K562 (cell line): ENCODE results near the gene CDC26. TPM values are rescaled to one million over a fixed set of nuclear protein-coding genes. Genes with fewer than 3 reads are reported as not detected.

Source experiments
- ATAC-seq: fragments of 200-7000 bp; cut with Tn5 transposase; 3 replicates; pipeline ENCODE4 v1.9.1; 2020; ENCODE audit warnings: moderate library complexity
- BruUV-seq: library from RNA; stranded (reverse); fragments of 400-500 nt; replicated peaks from 2 replicates; lab custom pipeline; 2021; lab: Mats Ljungman, UMichigan
- CTCF ChIA-PET: fragments of 300-600 bp; formaldehyde crosslinking; extraction: SDS; loops from one replicate; lab custom pipeline; 2021; ENCODE audit warnings: low intra/inter-chr PET ratio; lab: Yijun Ruan, JAX
- POLR2A ChIA-PET: fragments of 300-600, 350-650 bp; sonication (Branson Sonifier 250); formaldehyde crosslinking; extraction: SDS; loops from one replicate; lab custom pipeline; 2021; ENCODE audit warnings: antibody characterized with exemption, inconsistent platforms; lab: Yijun Ruan, JAX
- DNase-seq, 4 experiments: peaks; one replicate each; pipeline versions ENCODE4 v3.0.0 to v3.0.0-alpha.2; 2011 to 2018; ENCODE audit warnings: low spot score in 3 of 4, mixed read lengths in 3 of 4; ENCODE audit errors: extremely low read depth in 1 of 4
- FAIRE-seq: peaks from 2 replicates; lab custom pipeline; 2011; peaks lifted over from hg19 to GRCh38; lab: Jason Lieb, UNC
- H2AFZ ChIP-seq: 2 replicates; pipeline ENCODE4 v1.6.0; 2011; ENCODE audit warnings: low read depth, low read length, control low read depth, inconsistent platforms
- H3K27ac ChIP-seq: fragments of 200-600 bp; 3 replicates; pipeline ENCODE4 v1.8.0; 2011; ENCODE audit warnings: low read depth, mild to moderate bottlenecking, control low read depth, inconsistent platforms, low read length, moderate library complexity, mixed read lengths; ENCODE audit errors: extremely low read depth
- H3K27me3 ChIP-seq, 2 experiments: fragments of 300-600 bp in 1 of 2; 2 replicates in 1 of 2; 3 replicates in 1 of 2; pipeline versions ENCODE4 v1.6.0 to v1.8.0; 2011; ENCODE audit warnings: inconsistent platforms in 2 of 2, low read length in 2 of 2, mild to moderate bottlenecking in 1 of 2, mixed read lengths in 1 of 2, moderate library complexity in 1 of 2; ENCODE audit not compliant: control insufficient read depth in 2 of 2, insufficient read depth in 2 of 2
- H3K36me3 ChIP-seq: fragments of 300-600 bp; 3 replicates; pipeline ENCODE4 v1.8.0; 2011; ENCODE audit warnings: mild to moderate bottlenecking, low read length, inconsistent platforms; ENCODE audit not compliant: control insufficient read depth, insufficient read depth
- H3K4me1 ChIP-seq, 2 experiments: fragments of 200-600 bp in 1 of 2; replicated peaks in 1 of 2; 2 replicates in 1 of 2; 3 replicates in 1 of 2; pipeline versions ENCODE4 v1.5.1 to v1.8.0; 2011; ENCODE audit warnings: inconsistent platforms in 2 of 2, low read length in 2 of 2, mild to moderate bottlenecking in 1 of 2, mixed read lengths in 1 of 2, moderate library complexity in 1 of 2; ENCODE audit not compliant: control insufficient read depth in 2 of 2, insufficient read depth in 2 of 2
- H3K4me2 ChIP-seq: 2 replicates; pipeline ENCODE4 v1.6.1; 2011; ENCODE audit warnings: low read length, control low read depth, inconsistent platforms, mixed read lengths; ENCODE audit not compliant: insufficient read depth
- H3K4me3 ChIP-seq: fragments of 200-600 bp; sonication (generic), shearing (Covaris generic); 2 replicates; pipeline ENCODE4 v1.5.1; 2016; ENCODE audit warnings: control low read depth, inconsistent platforms
- H3K79me2 ChIP-seq: fragments of 200-600 bp; 3 replicates; pipeline ENCODE4 v1.8.0; 2011; ENCODE audit warnings: low read length, inconsistent platforms; ENCODE audit not compliant: control insufficient read depth, insufficient read depth
- H3K9ac ChIP-seq, 2 experiments: 2 replicates each; pipeline versions ENCODE4 v1.6.0 to v1.6.1; 2011; ENCODE audit warnings: low read depth in 2 of 2, low read length in 2 of 2, control low read depth in 1 of 2, inconsistent platforms in 1 of 2, mild to moderate bottlenecking in 1 of 2, mixed read lengths in 1 of 2; ENCODE audit not compliant: insufficient read depth in 1 of 2
- H3K9me1 ChIP-seq: one replicate; pipeline ENCODE4 v1.6.0; 2011; ENCODE audit warnings: inconsistent platforms, mild to moderate bottlenecking, low read length, moderate library complexity; ENCODE audit not compliant: control insufficient read depth, insufficient read depth
- H3K9me3 ChIP-seq: replicated peaks from 2 replicates; pipeline ENCODE4 v1.5.1; 2011; ENCODE audit warnings: low read depth, low read length, inconsistent platforms; ENCODE audit not compliant: control insufficient read depth, insufficient read depth
- H4K20me1 ChIP-seq: replicated peaks from 2 replicates; pipeline ENCODE4 v1.6.1; 2011; ENCODE audit warnings: low read length, inconsistent platforms, mixed read lengths; ENCODE audit not compliant: control insufficient read depth, insufficient read depth
- ADNP ChIP-seq: fragments of 200-800 bp; sonication (Bioruptor generic); IDR thresholded peaks from 2 replicates; pipeline ENCODE4 v1.6.1; 2016; ENCODE audit warnings: missing genetic modification characterization, missing compliant biosample characterization
- FIP1L1 ChIP-seq: fragments of 200-400 bp; formaldehyde crosslinking; IDR thresholded peaks from 2 replicates; pipeline ENCODE4 v1.6.1; 2018; ENCODE audit warnings: mild to moderate bottlenecking, low read depth, low read length; ENCODE audit not compliant: poor library complexity, severe bottlenecking
- FOXP1 ChIP-seq: sonication (generic); formaldehyde crosslinking; IDR thresholded peaks from 2 replicates; pipeline ENCODE4 v1.8.0; 2022; ENCODE audit warnings: mild to moderate bottlenecking, missing genetic modification reagents
- HCFC1 ChIP-seq: IDR thresholded peaks from 2 replicates; pipeline ENCODE4 v1.6.1; 2012; ENCODE audit warnings: low read depth, low read length, improper control_type of control experiment
- PKNOX1 ChIP-seq: fragments of 450-650 bp; IDR thresholded peaks from 2 replicates; pipeline ENCODE4 v1.6.1; 2016
- RBM34 ChIP-seq: fragments of 200-400 bp; formaldehyde crosslinking; IDR thresholded peaks from 2 replicates; pipeline ENCODE4 v1.6.1; 2018; ENCODE audit warnings: low read length, borderline replicate concordance; ENCODE audit not compliant: insufficient read depth
- SREBF1 ChIP-seq: fragments of 150-350 bp; IDR thresholded peaks from 2 replicates; pipeline ENCODE4 v1.6.1; 2014; ENCODE audit warnings: antibody characterized with exemption, low read depth, low read length, borderline replicate concordance
- SUPT5H ChIP-seq: fragments of 450-650 bp; IDR thresholded peaks from 2 replicates; pipeline ENCODE4 v1.6.1; 2016
- ZNF436 ChIP-seq: fragments of 250-450, 450-650 bp; sonication (Bioruptor Pico); formaldehyde crosslinking; IDR thresholded peaks from 2 replicates; pipeline ENCODE4 v1.7.0; 2020; ENCODE audit warnings: mild to moderate bottlenecking
- ZNF785 ChIP-seq: fragments of 250-450 bp; sonication (Bioruptor Pico); IDR thresholded peaks from 2 replicates; pipeline ENCODE4 v1.4.0; 2020; ENCODE audit warnings: mild to moderate bottlenecking
- WGBS: fragments of 100-300 bp; shearing (Covaris generic); methylation state at CpG from one replicate; pipeline ENCODE4 v1.1.6; 2016; ENCODE audit warnings: low coverage, mixed read lengths; ENCODE audit not compliant: insufficient coverage; ENCODE audit errors: missing lambda C conversion rate; 5-methylcytosine and 5-hydroxymethylcytosine counted together
- in situ Hi-C: fragments of 300-500 bp; cut with MboI; formaldehyde crosslinking; loops from 4 replicates; pipeline ENCODE4 v1.15.0; 2018; ENCODE audit warnings: inconsistent platforms, mixed read lengths
- intact Hi-C: fragments of 100-400 bp; cut with micrococcal nuclease; formaldehyde crosslinking; loops from 2 replicates; pipeline ENCODE4 v1.14.2; 2022
- polyA plus RNA-seq, 8 experiments: library from polyadenylated mRNA; depleted of rRNA in 4 of 8; stranded (reverse) in 5 of 8; unstranded in 3 of 8; fragments of >200 nt; fragmentation: Nextera tagmentation in 2 of 8; fragmentation: Illumina TruSeq in 1 of 8; extraction: Ambion mirVana in 2 of 8; extraction: Trizol in 1 of 8; gene quantifications; 2 replicates each; pipeline versions ENCODE4 v1.2.1 to v1.2.3, GENCODE V29; 2011 to 2014; ENCODE audit warnings: inconsistent platforms in 1 of 8, missing spikeins in 1 of 8
- total RNA-seq, 7 experiments: library from RNA; depleted of rRNA in 6 of 7; stranded (reverse); fragments of >200 nt in 6 of 7; fragmentation: Illumina TruSeq in 2 of 7; extraction: Trizol in 2 of 7; gene quantifications; 2 replicates each; pipeline versions ENCODE4 v1.2.1 to v1.2.3, GENCODE V29; 2011 to 2021; ENCODE audit warnings: low replicate concordance in 1 of 7

The CDC26 gene
- total and polyA plus RNA-seq, 9 of the 15 experiments (the other 6 are each of a cell fraction or from before 2014, with no cell fraction given) = 33.0 to 147 (median 60.0) TPM

- ATAC-seq (no peak), DNase-seq (no peak), FAIRE-seq (no peak)
- Histone ChIP-seq H3K4me1 (peaks cover 0 to 4% of the 10 kb centered on the region in 2 experiments; a peak in 1 of 5 replicates), H3K27ac (no peak overlapping the region), H3K36me3 (peaks cover 52% of the 10 kb centered on the region), H4K20me1 (no peaks in the 10 kb centered on the region), H3K27me3 (no peaks in the 10 kb centered on the region), H3K4me2 (no peak overlapping the region), H3K9me3 (no peaks in the 10 kb centered on the region), H3K9me1 (no peaks in the 10 kb centered on the region), H3K79me2 (peaks cover 13% of the 10 kb centered on the region), H3K4me3 (no peak overlapping the region), H3K9ac (no peak overlapping the region), H2AFZ (no peak overlapping the region)
- TF ChIP-seq FIP1L1 (no peak), FOXP1 (CRISPR knock-in tag) (no peak), RBM34 (no peak), SREBF1 (no peak), SUPT5H (no peak), ZNF436 (CRISPR knock-in tag) (no peak), ZNF785 (CRISPR knock-in tag) (no peak), PKNOX1 (no peak), ADNP (tag) (no peak), HCFC1 (no peak)
- 77% methylated on average over 2 of the region's 2 CpGs for WGBS
- POLR2A ChIA-PET = interaction anchor here (1.4 to 1.5 kb wide), 2 partner anchors 8 to 140 kb away, joined by 3 to 5 read pairs; partner anchors contain the start of genes C9orf43 and POLE3
- intact Hi-C loops = loop anchor here (10.0 kb wide), 2 partner anchors 135 to 345 kb away; partner anchors contain the start of gene ALAD
- CTCF ChIA-PET = no interaction called here
- no TSS peak for BruUV-seq
- in situ Hi-C loops = loop anchor here (5.0 kb wide), 2 partner anchors 322 to 387 kb away; no protein-coding TSS in a partner anchor
Measured at GRCh38 chr9:113269871-113270270, 5.5 kb downstream of the CDC26 start.
